ENCODE results near the gene MMADHC. TPM values are rescaled to one million over a fixed set of nuclear protein-coding genes. Genes with fewer than 3 reads are reported as not detected.
"Not testable (repeated sequence)": the region's sequence is repeated elsewhere in the genome, so short reads cannot be mapped to it uniquely, and the experiment has no call there.

Gene MMADHC
- total RNA-seq, 1 donor from 2014 or later = 82.7 TPM

GRCh38 chr2:149595056-149595963 lies 7.7 kb upstream of the MMADHC start:
- DNase-seq (ENCODE audit: low spot score) = no peak

GRCh38 chr2:149594411-149594810 lies 6.8 kb upstream of the MMADHC start:
- DNase-seq (ENCODE audit: low spot score) = no peak

GRCh38 chr2:149587950-149588487 lies 444 bp upstream of the MMADHC start:
- DNase-seq (ENCODE audit: low spot score) = no peak

GRCh38 chr2:149586898-149587219 lies 716 bp downstream of the MMADHC start:
- DNase-seq (ENCODE audit: low spot score) = no peak

- DNase-seq (ENCODE audit: low spot score) = no peak
Observed at GRCh38 chr2:149586063-149586462, 1.5 kb downstream of the MMADHC start.

- no peak for DNase-seq (ENCODE audit: low spot score)
Observed at GRCh38 chr2:149585166-149585885, 2.2 kb downstream of the MMADHC start.

GRCh38 chr2:149579972-149580882 lies 7.3 kb downstream of the MMADHC start:
- DNase-seq (ENCODE audit: low spot score) = no peak

- DNase-seq (ENCODE audit: low spot score) = no peak
Observed at GRCh38 chr2:149577269-149577668, 10.3 kb downstream of the MMADHC start.

GRCh38 chr2:149575752-149576151 lies 11.8 kb downstream of the MMADHC start:
- no peak for DNase-seq (ENCODE audit: low spot score)

GRCh38 chr2:149575277-149575676 lies 12.3 kb downstream of the MMADHC start:
- no peak for DNase-seq (ENCODE audit: low spot score)

GRCh38 chr2:149573760-149574159 lies 13.8 kb downstream of the MMADHC start:
- no peak for DNase-seq (ENCODE audit: low spot score)

GRCh38 chr2:149572102-149572953 lies 15.2 kb downstream of the MMADHC start:
- no peak for DNase-seq (ENCODE audit: low spot score)

- no peak for DNase-seq (ENCODE audit: low spot score)
Observed at GRCh38 chr2:149568138-149568537, 19.4 kb downstream of the MMADHC start.

- DNase-seq (ENCODE audit: low spot score) = no peak
Observed at GRCh38 chr2:149566652-149567051, 20.9 kb downstream of the MMADHC start.

- not testable (repeated sequence) for DNase-seq (ENCODE audit: low spot score)
Observed at GRCh38 chr2:149565625-149566024, 21.9 kb downstream of the MMADHC start.

GRCh38 chr2:149564983-149565382 lies 22.6 kb downstream of the MMADHC start:
- DNase-seq (ENCODE audit: low spot score) = no peak

GRCh38 chr2:149564097-149564496 lies 23.5 kb downstream of the MMADHC start:
- no peak for DNase-seq (ENCODE audit: low spot score)

- no peak for DNase-seq (ENCODE audit: low spot score)
Observed at GRCh38 chr2:149562324-149562723, 25.3 kb downstream of the MMADHC start.

- DNase-seq (ENCODE audit: low spot score) = no peak
Observed at GRCh38 chr2:149561309-149561926, 26.2 kb downstream of the MMADHC start.

- no peak for DNase-seq (ENCODE audit: low spot score)
Observed at GRCh38 chr2:149559341-149560068, 28.1 kb downstream of the MMADHC start.

Measured in ureter (tissue), 1 donor.